ENCODE data around the gene OR6B1.

Gene OR6B1

DNA sequence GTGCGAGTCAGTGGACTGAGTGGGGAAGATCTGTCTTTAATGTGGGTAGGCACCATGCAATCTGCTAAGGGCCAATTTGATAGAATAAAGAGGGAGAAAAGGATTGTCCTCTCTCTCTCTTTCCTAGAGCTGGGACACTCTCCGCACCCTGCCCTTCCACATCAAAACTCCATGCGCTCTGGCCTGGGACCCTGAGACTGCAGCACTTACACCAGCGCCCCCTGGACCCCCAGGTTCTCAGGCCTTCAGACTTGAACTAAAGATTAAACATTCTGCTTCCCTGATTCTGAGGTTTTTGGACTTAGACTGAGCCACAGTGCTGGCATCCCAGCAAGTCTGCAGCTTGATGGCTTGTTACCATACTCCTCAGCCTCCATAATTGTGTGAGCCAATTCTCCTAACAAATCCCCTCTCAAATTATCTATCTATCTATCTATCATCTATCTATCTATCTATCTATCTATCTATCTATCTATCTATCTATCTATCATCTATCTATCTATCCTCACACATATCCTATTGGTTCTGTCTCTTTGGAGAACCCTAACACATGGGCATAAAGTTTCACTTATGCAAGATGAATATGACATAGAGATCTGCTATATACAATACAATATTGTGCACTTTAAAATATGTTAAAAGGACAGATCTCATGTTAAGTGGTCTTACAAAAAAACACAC is 26.2 kb downstream of the OR6B1 start:
- Histone ChIP-seq H3F3A (ENCODE audit: low read depth) (no peaks in the 10 kb centered on the region), H3K4me2 (ENCODE audit: low read depth, low read length, poor library complexity, severe bottlenecking) (no peak overlapping the region), H3K79me2 (ENCODE audit: insufficient read depth, low read length) (no peaks in the 10 kb centered on the region), H2AFZ (ENCODE audit: low read length) (no peak overlapping the region), H3K4me1 (ENCODE audit: insufficient read depth, low read length, poor library complexity, severe bottlenecking) (no peaks in the 10 kb centered on the region), H3K4me3 (ENCODE audit: low read length, poor library complexity, severe bottlenecking) (no peak overlapping the region), H3K9ac (ENCODE audit: low read depth, low read length, poor library complexity, severe bottlenecking) (no peak overlapping the region), H3K27me3 (ENCODE audit: insufficient read depth, low read length, poor library complexity, severe bottlenecking) (no peaks in the 10 kb centered on the region), H3K9me2 (replicated peaks; ENCODE audit: low read depth, low read length) (no peaks in the 10 kb centered on the region), H3K9me3 (ENCODE audit: insufficient read depth, low read depth, low read length) (no peaks in the 10 kb centered on the region), H3K36me3 (ENCODE audit: insufficient read depth, low read length) (no peaks in the 10 kb centered on the region), H4K20me1 (ENCODE audit: insufficient read depth, low read length, poor library complexity, severe bottlenecking) (no peaks in the 10 kb centered on the region)
- no peak for TF ChIP-seq EZH2phosphoT487 (IDR thresholded peaks at IDR 0.05; ENCODE audit: borderline replicate concordance)
- no peak for TF ChIP-seq CTCF (conservative IDR thresholded peaks at IDR 0.05; ENCODE audit: low read length)

- no peaks in the 10 kb centered on the region for H3K9me2 ChIP-seq (replicated peaks; ENCODE audit: low read depth, low read length)
- no peak overlapping the region for H2AFZ ChIP-seq (ENCODE audit: low read length)
- no peaks in the 10 kb centered on the region for H3K9me3 ChIP-seq (ENCODE audit: insufficient read depth, low read depth, low read length)
- no peaks in the 10 kb centered on the region for H3K36me3 ChIP-seq (ENCODE audit: insufficient read depth, low read length)
- TF ChIP-seq CTCF (conservative IDR thresholded peaks at IDR 0.05; ENCODE audit: low read length) (peak; percentile 57), EZH2phosphoT487 (IDR thresholded peaks at IDR 0.05; ENCODE audit: borderline replicate concordance) (no peak)
- no peak overlapping the region for H3K9ac ChIP-seq (ENCODE audit: low read depth, low read length, poor library complexity, severe bottlenecking)
- no peak overlapping the region for H3K4me2 ChIP-seq (ENCODE audit: low read depth, low read length, poor library complexity, severe bottlenecking)
- H3K4me3 ChIP-seq (ENCODE audit: low read length, poor library complexity, severe bottlenecking): no peak overlapping the region
- H3K4me1 ChIP-seq (ENCODE audit: insufficient read depth, low read length, poor library complexity, severe bottlenecking): no peaks in the 10 kb centered on the region
- H4K20me1 ChIP-seq (ENCODE audit: insufficient read depth, low read length, poor library complexity, severe bottlenecking): no peaks in the 10 kb centered on the region
- H3F3A ChIP-seq (ENCODE audit: low read depth): no peaks in the 10 kb centered on the region
- no peaks in the 10 kb centered on the region for H3K79me2 ChIP-seq (ENCODE audit: insufficient read depth, low read length)
- H3K27me3 ChIP-seq (ENCODE audit: insufficient read depth, low read length, poor library complexity, severe bottlenecking): no peaks in the 10 kb centered on the region
Measured at GRCh38 chr7:144027070-144027469, 26.9 kb downstream of the OR6B1 start.

GRCh38 chr7:144027974-144028373 is 27.9 kb downstream of the OR6B1 start:
- no peaks in the 10 kb centered on the region for H4K20me1 ChIP-seq (ENCODE audit: insufficient read depth, low read length, poor library complexity, severe bottlenecking)

More at GRCh38 chr7:144027974-144028373, 27.9 kb downstream of the OR6B1 start:
- Histone ChIP-seq H3K79me2 (ENCODE audit: insufficient read depth, low read length) (no peaks in the 10 kb centered on the region), H3K4me1 (ENCODE audit: insufficient read depth, low read length, poor library complexity, severe bottlenecking) (peaks cover 6% of the 10 kb centered on the region), H2AFZ (ENCODE audit: low read length) (no peak overlapping the region), H3K36me3 (ENCODE audit: insufficient read depth, low read length) (no peaks in the 10 kb centered on the region), H3K9me3 (ENCODE audit: insufficient read depth, low read depth, low read length) (no peaks in the 10 kb centered on the region), H3K9me2 (replicated peaks; ENCODE audit: low read depth, low read length) (no peaks in the 10 kb centered on the region), H3K27me3 (ENCODE audit: insufficient read depth, low read length, poor library complexity, severe bottlenecking) (no peaks in the 10 kb centered on the region), H3K4me3 (ENCODE audit: low read length, poor library complexity, severe bottlenecking) (no peak overlapping the region), H3F3A (ENCODE audit: low read depth) (no peaks in the 10 kb centered on the region), H3K9ac (ENCODE audit: low read depth, low read length, poor library complexity, severe bottlenecking) (no peak overlapping the region), H3K4me2 (ENCODE audit: low read depth, low read length, poor library complexity, severe bottlenecking) (no peak overlapping the region)
- TF ChIP-seq CTCF (conservative IDR thresholded peaks at IDR 0.05; ENCODE audit: low read length) (no peak), EZH2phosphoT487 (IDR thresholded peaks at IDR 0.05; ENCODE audit: borderline replicate concordance) (no peak)
